Gastrocnemius medialis (tissue), 4 donors: ENCODE results near the gene PPP1R14C.

Experiments used
- POLR2A ChIP-seq, 2 donors: fragments of 450-650 bp; IDR thresholded peaks; one replicate each; pipeline ENCODE4 v1.6.1; 2017; ENCODE audit warnings: antibody characterized with exemption in 2 of 2, mild to moderate bottlenecking in 2 of 2, moderate library complexity in 2 of 2
- TF ChIP-seq, protein P1 (sequence below), 5 experiments: fragments of 450-650 bp in 3 of 5; fragments of 200-600 bp in 2 of 5; sonication (generic) in 2 of 5; IDR thresholded peaks in 4 of 5; conservative IDR thresholded peaks in 1 of 5; 1 replicate in 4 of 5; 2 replicates in 1 of 5; pipeline ENCODE4 v1.5.1; 2016 to 2019; ENCODE audit warnings: antibody characterized with exemption in 5 of 5, mild to moderate bottlenecking in 3 of 5, moderate library complexity in 3 of 5

GRCh38 chr6:150256618-150257272, 113.9 kb downstream of the PPP1R14C start:
- TF ChIP-seq, protein P1, sequence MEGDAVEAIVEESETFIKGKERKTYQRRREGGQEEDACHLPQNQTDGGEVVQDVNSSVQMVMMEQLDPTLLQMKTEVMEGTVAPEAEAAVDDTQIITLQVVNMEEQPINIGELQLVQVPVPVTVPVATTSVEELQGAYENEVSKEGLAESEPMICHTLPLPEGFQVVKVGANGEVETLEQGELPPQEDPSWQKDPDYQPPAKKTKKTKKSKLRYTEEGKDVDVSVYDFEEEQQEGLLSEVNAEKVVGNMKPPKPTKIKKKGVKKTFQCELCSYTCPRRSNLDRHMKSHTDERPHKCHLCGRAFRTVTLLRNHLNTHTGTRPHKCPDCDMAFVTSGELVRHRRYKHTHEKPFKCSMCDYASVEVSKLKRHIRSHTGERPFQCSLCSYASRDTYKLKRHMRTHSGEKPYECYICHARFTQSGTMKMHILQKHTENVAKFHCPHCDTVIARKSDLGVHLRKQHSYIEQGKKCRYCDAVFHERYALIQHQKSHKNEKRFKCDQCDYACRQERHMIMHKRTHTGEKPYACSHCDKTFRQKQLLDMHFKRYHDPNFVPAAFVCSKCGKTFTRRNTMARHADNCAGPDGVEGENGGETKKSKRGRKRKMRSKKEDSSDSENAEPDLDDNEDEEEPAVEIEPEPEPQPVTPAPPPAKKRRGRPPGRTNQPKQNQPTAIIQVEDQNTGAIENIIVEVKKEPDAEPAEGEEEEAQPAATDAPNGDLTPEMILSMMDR (IDR thresholded peaks at IDR 0.05 in 4 of 5, conservative IDR thresholded peaks at IDR 0.05 in 1 of 5), result no peak
- TF ChIP-seq POLR2A (IDR thresholded peaks at IDR 0.05), result no peak
